GM12864 (cell line): ENCODE data around the gene DSCAML1.

Experiments
- DNase-seq: peaks from one replicate; pipeline ENCODE4 v3.0.0-alpha.2; 2011; ENCODE audit warnings: low read depth
- H3K4me3 ChIP-seq: 2 replicates; pipeline ENCODE4 v1.5.1; 2011; ENCODE audit warnings: mild to moderate bottlenecking, low read depth, low read length, control low read depth
- TF ChIP-seq, protein P1 (sequence below): IDR thresholded peaks from 2 replicates; pipeline ENCODE4 v1.5.1; 2011; ENCODE audit warnings: low read depth, mild to moderate bottlenecking, moderate library complexity, low read length, control low read depth, inconsistent platforms; ENCODE audit errors: missing control alignments

Gene DSCAML1

GRCh38 chr11:117795638-117796455 is 1.2 kb downstream of the DSCAML1 start:
- no peak overlapping the region for H3K4me3 ChIP-seq
- no peak for DNase-seq
- TF ChIP-seq, protein P1, sequence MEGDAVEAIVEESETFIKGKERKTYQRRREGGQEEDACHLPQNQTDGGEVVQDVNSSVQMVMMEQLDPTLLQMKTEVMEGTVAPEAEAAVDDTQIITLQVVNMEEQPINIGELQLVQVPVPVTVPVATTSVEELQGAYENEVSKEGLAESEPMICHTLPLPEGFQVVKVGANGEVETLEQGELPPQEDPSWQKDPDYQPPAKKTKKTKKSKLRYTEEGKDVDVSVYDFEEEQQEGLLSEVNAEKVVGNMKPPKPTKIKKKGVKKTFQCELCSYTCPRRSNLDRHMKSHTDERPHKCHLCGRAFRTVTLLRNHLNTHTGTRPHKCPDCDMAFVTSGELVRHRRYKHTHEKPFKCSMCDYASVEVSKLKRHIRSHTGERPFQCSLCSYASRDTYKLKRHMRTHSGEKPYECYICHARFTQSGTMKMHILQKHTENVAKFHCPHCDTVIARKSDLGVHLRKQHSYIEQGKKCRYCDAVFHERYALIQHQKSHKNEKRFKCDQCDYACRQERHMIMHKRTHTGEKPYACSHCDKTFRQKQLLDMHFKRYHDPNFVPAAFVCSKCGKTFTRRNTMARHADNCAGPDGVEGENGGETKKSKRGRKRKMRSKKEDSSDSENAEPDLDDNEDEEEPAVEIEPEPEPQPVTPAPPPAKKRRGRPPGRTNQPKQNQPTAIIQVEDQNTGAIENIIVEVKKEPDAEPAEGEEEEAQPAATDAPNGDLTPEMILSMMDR = no peak

- TF ChIP-seq, protein P1 = no peak
- no peak overlapping the region for H3K4me3 ChIP-seq
- no peak for DNase-seq
These were observed 2.0 kb downstream of the DSCAML1 start for GRCh38 chr11:117794772-117795629.

DNA sequence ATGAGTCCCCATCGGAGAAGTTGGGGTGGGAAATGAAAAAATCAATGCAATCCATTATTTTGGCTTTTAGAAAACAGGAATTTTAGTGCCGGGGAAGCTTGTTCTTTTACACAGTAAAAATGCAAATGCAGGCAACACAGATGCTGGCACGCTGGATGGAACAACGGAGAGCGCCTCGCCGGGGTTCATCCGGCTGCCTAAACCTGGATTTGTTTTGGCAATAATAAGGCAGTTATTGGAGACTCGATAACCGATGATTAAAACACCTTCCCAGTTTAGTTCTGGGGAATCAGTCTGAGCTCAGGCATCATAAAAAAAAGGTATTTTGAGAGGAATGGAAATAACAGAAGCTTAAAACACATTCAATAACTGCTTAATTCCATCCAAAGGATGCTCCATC is 2.9 kb downstream of the DSCAML1 start:
- no peak overlapping the region for H3K4me3 ChIP-seq
- TF ChIP-seq, protein P1 = no peak
- no peak for DNase-seq

GRCh38 chr11:117793583-117793982 is 3.4 kb downstream of the DSCAML1 start:
- TF ChIP-seq, protein P1 = no peak
- DNase-seq = no peak

DNA sequence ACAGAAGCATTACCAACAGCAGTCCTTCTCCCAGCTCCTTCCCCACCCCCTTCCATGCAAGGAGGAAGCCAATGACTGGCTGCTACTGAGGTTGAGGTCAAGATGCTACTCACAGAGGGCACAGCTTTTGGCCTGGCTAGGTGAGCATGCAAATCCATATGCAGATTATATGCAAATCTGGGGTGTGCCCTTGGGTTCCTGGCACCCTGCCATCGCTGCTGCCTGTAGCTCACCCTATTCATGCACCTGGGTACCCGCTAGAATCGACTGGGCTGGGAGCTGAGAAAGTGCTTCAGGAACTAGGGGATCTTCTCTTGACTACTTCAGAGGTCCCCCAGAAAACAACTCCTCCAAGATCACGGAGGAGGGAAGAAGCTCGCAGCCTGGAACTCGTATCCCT is 4.0 kb downstream of the DSCAML1 start:
- TF ChIP-seq, protein P1 = no peak
- DNase-seq = no peak
- H3K4me3 ChIP-seq = no peak overlapping the region

More at GRCh38 chr11:117793583-117793982, 3.4 kb downstream of the DSCAML1 start:
- H3K4me3 ChIP-seq = no peak overlapping the region

- no peak for DNase-seq
- H3K4me3 ChIP-seq = no peak overlapping the region
- TF ChIP-seq, protein P1 = no peak
These were observed 4.8 kb downstream of the DSCAML1 start for GRCh38 chr11:117792241-117792640.
